Measurements from ENCODE around the gene LPCAT2. TPM values are rescaled to one million over a fixed set of nuclear protein-coding genes. Genes with fewer than 3 reads are reported as not detected.

Gene LPCAT2
- total RNA-seq, 1 experiment from 2014 or later, result 0.47 TPM

DNA sequence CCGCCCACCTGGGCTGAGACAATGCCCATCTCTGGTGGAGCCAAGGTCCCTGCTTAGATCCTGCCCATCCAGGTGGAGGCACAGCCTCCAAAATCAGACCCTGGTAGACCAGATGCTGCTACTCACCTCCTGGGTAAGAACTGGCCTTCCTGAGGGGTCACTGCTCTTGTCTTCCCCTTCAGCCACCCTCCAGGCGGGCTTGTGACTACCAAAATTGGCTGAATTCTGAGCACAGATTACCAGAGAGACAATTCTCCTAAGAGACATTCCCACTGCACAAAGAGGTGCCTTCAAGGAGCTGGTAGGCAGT lies 19.0 kb upstream of the LPCAT2 start:
- peaks cover 54% of the 10 kb centered on the region for H3K4me1 ChIP-seq (replicated peaks)
- no peaks in the 10 kb centered on the region for H3K9me3 ChIP-seq (replicated peaks)
- no peak overlapping the region for H3K4me3 ChIP-seq
- no peak for DNase-seq (ENCODE audit: low read depth in 1 of 2, low spot score in 2 of 2)
- peaks cover 90% of the 10 kb centered on the region for H3K36me3 ChIP-seq
- no peak overlapping the region for H3K27ac ChIP-seq
- H3K27me3 ChIP-seq (replicated peaks), result no peaks in the 10 kb centered on the region

DNA sequence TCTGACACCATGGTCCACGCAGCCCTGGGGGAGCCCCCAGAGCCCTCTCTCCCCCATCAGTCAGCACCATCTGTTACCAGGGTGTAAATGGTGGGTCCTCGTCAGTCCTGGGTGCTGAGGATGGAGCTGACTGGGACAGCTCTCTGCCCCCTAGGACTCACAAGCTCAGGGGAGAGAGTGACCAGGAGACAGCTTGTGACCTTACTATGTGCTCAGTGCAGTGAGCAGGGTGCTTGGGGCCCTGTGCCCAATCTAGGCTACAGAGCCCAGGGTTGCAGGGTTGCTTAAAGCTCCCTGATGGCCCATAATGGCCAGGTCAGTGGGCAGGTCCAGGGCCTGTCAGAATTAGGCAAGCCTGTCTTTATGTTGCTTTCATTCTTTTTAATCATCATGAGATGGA lies 18.6 kb upstream of the LPCAT2 start:
- Histone ChIP-seq H3K27ac (no peak overlapping the region), H3K4me3 (no peak overlapping the region), H3K27me3 (replicated peaks) (no peaks in the 10 kb centered on the region), H3K9me3 (replicated peaks) (no peaks in the 10 kb centered on the region), H3K4me1 (replicated peaks) (peaks cover 58% of the 10 kb centered on the region), H3K36me3 (peaks cover 87% of the 10 kb centered on the region)
- no peak for DNase-seq (ENCODE audit: low read depth in 1 of 2, low spot score in 2 of 2)

GRCh38 chr16:55491691-55492090 lies 17.2 kb upstream of the LPCAT2 start:
- Histone ChIP-seq H3K27me3 (replicated peaks) (no peaks in the 10 kb centered on the region), H3K27ac (no peak overlapping the region), H3K4me1 (replicated peaks) (peaks cover 60% of the 10 kb centered on the region), H3K4me3 (no peak overlapping the region), H3K9me3 (replicated peaks) (no peaks in the 10 kb centered on the region), H3K36me3 (peaks cover 87% of the 10 kb centered on the region)
- DNase-seq (ENCODE audit: low read depth in 1 of 2, low spot score in 2 of 2), result no peak

- Histone ChIP-seq H3K27ac (no peak overlapping the region), H3K4me1 (replicated peaks) (peaks cover 51% of the 10 kb centered on the region), H3K36me3 (peaks cover 89% of the 10 kb centered on the region)
Observed at GRCh38 chr16:55492756-55493380, 16.0 kb upstream of the LPCAT2 start.

DNA sequence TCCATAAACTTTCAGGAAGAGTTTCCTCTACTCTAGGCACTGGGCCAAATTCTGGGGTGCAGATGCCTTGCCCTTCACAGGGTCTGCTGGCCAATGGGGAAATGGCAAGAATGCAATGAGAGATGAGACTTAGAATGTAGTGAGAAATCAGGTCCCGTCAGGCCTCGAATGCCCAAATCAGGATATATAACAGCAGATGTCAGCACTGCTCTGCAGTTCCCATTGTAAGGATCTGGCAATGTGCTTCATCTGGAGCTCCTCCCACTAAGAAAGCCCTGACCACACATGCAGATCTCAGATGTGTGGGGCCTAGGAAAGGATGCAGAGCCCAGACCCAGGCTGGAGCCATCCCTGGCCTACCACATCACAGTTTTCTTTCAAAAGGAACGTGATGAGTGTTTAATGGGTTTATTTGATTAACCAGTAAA lies 13.9 kb upstream of the LPCAT2 start:
- no peaks in the 10 kb centered on the region for H3K27me3 ChIP-seq (replicated peaks)
- H3K4me1 ChIP-seq (replicated peaks), result peaks cover 57% of the 10 kb centered on the region

More at GRCh38 chr16:55492756-55493380, 16.0 kb upstream of the LPCAT2 start:
- no peak overlapping the region for H3K4me3 ChIP-seq
- no peaks in the 10 kb centered on the region for H3K9me3 ChIP-seq (replicated peaks)
- DNase-seq (ENCODE audit: low read depth in 1 of 2, low spot score in 2 of 2), result no peak
- no peaks in the 10 kb centered on the region for H3K27me3 ChIP-seq (replicated peaks)

GRCh38 chr16:55495616-55496289 lies 13.1 kb upstream of the LPCAT2 start:
- Histone ChIP-seq H3K27me3 (replicated peaks) (no peaks in the 10 kb centered on the region), H3K36me3 (peaks cover 84% of the 10 kb centered on the region), H3K9me3 (replicated peaks) (no peaks in the 10 kb centered on the region), H3K4me3 (no peak overlapping the region), H3K4me1 (replicated peaks) (peaks cover 64% of the 10 kb centered on the region), H3K27ac (peak overlapping the region; percentile 51)
- no peak for DNase-seq (ENCODE audit: low read depth in 1 of 2, low spot score in 2 of 2)

More for the DNA sequence above, 13.9 kb upstream of the LPCAT2 start:
- Histone ChIP-seq H3K27ac (peak overlapping the region; percentile 51), H3K9me3 (replicated peaks) (no peaks in the 10 kb centered on the region), H3K4me3 (no peak overlapping the region), H3K36me3 (peaks cover 85% of the 10 kb centered on the region)
- DNase-seq (ENCODE audit: low read depth in 1 of 2, low spot score in 2 of 2), result peak; percentile 90 to 93

- H3K27me3 ChIP-seq (replicated peaks), result no peaks in the 10 kb centered on the region
- no peak overlapping the region for H3K27ac ChIP-seq
- H3K9me3 ChIP-seq (replicated peaks), result no peaks in the 10 kb centered on the region
- no peak overlapping the region for H3K4me3 ChIP-seq
- peaks cover 86% of the 10 kb centered on the region for H3K36me3 ChIP-seq
- no peak for DNase-seq (ENCODE audit: low read depth in 1 of 2, low spot score in 2 of 2)
- H3K4me1 ChIP-seq (replicated peaks), result peaks cover 73% of the 10 kb centered on the region
Observed at GRCh38 chr16:55496509-55497145, 12.2 kb upstream of the LPCAT2 start.

DNA sequence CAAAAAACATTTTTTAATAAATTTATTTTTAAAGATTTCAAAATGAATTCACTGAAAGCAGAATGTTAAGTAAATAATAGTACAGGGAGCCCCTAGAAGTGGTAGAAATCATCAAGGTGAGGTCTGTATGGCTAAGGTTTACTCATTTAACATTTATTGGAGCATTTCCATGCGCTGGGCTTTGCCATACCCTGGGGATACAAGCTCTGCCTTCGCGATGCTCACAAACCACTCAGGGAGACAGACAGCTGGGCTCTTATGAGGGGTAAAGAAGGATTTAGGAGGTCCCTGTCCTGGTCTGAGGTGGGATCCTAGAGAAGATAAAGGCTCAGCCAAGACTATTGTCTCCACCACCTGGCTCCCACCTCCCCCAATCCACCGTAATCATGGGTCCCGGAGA lies 11.3 kb upstream of the LPCAT2 start:
- Histone ChIP-seq H3K9me3 (replicated peaks) (no peaks in the 10 kb centered on the region), H3K4me3 (no peak overlapping the region), H3K27ac (no peak overlapping the region), H3K36me3 (peaks cover 90% of the 10 kb centered on the region), H3K27me3 (replicated peaks) (no peaks in the 10 kb centered on the region), H3K4me1 (replicated peaks) (peaks cover 82% of the 10 kb centered on the region)
- DNase-seq (ENCODE audit: low read depth in 1 of 2, low spot score in 2 of 2), result no peak

GRCh38 chr16:55498101-55498500 lies 10.8 kb upstream of the LPCAT2 start:
- peaks cover 90% of the 10 kb centered on the region for H3K36me3 ChIP-seq
- no peak overlapping the region for H3K27ac ChIP-seq
- DNase-seq (ENCODE audit: low read depth in 1 of 2, low spot score in 2 of 2), result no peak
- no peaks in the 10 kb centered on the region for H3K9me3 ChIP-seq (replicated peaks)
- H3K4me1 ChIP-seq (replicated peaks), result peaks cover 87% of the 10 kb centered on the region
- H3K4me3 ChIP-seq, result no peak overlapping the region
- no peaks in the 10 kb centered on the region for H3K27me3 ChIP-seq (replicated peaks)

- peak overlapping the region; percentile 68 for H3K27ac ChIP-seq
- H3K9me3 ChIP-seq (replicated peaks), result no peaks in the 10 kb centered on the region
- H3K27me3 ChIP-seq (replicated peaks), result no peaks in the 10 kb centered on the region
- peaks cover 90% of the 10 kb centered on the region for H3K36me3 ChIP-seq
- peaks cover 89% of the 10 kb centered on the region for H3K4me1 ChIP-seq (replicated peaks)
- DNase-seq (ENCODE audit: low read depth in 1 of 2, low spot score in 2 of 2), result peak; percentile 14 to 38
- no peak overlapping the region for H3K4me3 ChIP-seq
Observed at GRCh38 chr16:55499281-55499680, 9.6 kb upstream of the LPCAT2 start.

DNA sequence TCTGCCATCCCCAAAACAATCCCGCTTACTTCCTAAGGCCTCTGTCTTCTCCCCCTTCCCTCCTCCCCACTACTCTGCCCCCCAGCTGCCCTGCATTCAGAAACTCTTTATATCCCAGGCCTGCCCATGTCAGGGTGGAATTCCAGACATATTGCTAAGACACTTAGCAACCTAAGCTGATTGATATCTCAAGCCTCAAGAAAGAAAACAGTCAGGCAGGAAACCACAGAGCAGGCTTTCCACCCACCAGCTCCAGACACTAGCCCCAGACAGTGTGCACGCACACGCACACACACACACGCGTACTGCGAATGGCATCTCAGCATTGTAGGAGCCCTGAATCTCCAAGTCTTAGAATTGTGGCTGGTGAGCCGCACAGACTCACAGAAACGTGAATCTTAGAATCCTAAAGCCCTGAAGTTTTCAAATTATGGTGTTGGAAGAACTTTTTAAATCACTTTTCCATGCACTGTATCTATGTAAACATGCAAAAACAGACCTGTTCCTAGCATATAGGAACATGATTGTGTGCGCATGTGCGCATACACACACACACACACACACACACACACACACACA lies 8.8 kb upstream of the LPCAT2 start:
- H3K4me1 ChIP-seq (replicated peaks), result peaks cover 82% of the 10 kb centered on the region
- no peaks in the 10 kb centered on the region for H3K9me3 ChIP-seq (replicated peaks)
- no peaks in the 10 kb centered on the region for H3K27me3 ChIP-seq (replicated peaks)
- H3K4me3 ChIP-seq, result no peak overlapping the region
- DNase-seq (ENCODE audit: low read depth in 1 of 2, low spot score in 2 of 2), result peak; percentile 95 to 96
- H3K36me3 ChIP-seq, result peaks cover 93% of the 10 kb centered on the region
- H3K27ac ChIP-seq, result peak overlapping the region; percentile 78

- peaks cover 95% of the 10 kb centered on the region for H3K36me3 ChIP-seq
- no peaks in the 10 kb centered on the region for H3K9me3 ChIP-seq (replicated peaks)
- H3K4me1 ChIP-seq (replicated peaks), result peaks cover 77% of the 10 kb centered on the region
- DNase-seq (ENCODE audit: low read depth in 1 of 2, low spot score in 2 of 2), result peak in 1 of 2 experiments; percentile 57
- peak overlapping the region; percentile 78 for H3K27ac ChIP-seq
- H3K4me3 ChIP-seq, result no peak overlapping the region
- no peaks in the 10 kb centered on the region for H3K27me3 ChIP-seq (replicated peaks)
Observed at GRCh38 chr16:55500530-55501011, 8.3 kb upstream of the LPCAT2 start.

DNA sequence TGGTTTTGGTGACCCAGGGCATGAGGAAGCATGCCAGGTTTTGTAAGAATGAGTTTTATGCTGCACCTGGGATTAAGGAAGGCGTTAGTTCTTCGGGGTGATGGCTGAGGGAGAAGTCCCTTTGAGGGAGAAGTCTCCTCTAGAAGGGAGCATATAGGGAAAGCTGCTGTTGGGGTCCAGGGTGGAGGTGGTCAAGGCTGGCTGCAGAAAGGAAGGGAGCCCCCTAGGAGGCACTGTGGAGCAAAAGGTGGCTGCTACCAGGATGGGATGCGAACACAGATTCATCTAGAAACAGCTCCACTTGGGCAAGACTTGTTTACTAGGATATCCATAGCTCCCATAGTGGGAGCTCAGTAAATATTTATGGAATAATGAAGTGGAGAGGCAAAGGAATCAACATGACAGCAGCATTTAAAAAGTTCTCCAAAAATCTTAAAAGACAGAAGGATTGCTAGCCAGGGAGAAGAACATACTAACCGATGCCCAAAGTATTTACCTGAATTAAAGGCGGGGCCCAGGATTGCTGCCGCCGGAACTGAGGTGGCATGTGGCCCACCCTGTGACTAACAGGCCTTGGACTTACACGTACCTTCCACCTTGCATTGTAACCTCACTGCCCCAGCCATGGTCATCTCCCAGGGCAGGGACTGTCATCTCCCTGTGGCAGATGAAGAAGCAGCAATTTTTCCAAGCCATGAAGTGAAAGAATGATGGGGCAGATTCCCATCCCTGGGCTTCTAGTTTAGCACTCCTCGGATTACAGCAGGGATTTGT lies 7.1 kb upstream of the LPCAT2 start:
- peaks cover 95% of the 10 kb centered on the region for H3K36me3 ChIP-seq
- peaks cover 66% of the 10 kb centered on the region for H3K4me1 ChIP-seq (replicated peaks)
- no peaks in the 10 kb centered on the region for H3K27me3 ChIP-seq (replicated peaks)
- DNase-seq (ENCODE audit: low read depth in 1 of 2, low spot score in 2 of 2), result peak in 1 of 2 experiments; percentile 47
- H3K9me3 ChIP-seq (replicated peaks), result no peaks in the 10 kb centered on the region
- no peak overlapping the region for H3K27ac ChIP-seq
- no peak overlapping the region for H3K4me3 ChIP-seq

Data from SJSA1 (cell line).